HG02623 (cell line): ENCODE data around the gene SPTBN2.

Source experiments
- ATAC-seq: cut with Tn5 transposase; IDR thresholded peaks from one replicate; pipeline ENCODE4 v1.9.1; 2021; ENCODE audit warnings: moderate library complexity; ENCODE audit not compliant: unreplicated experiment

SPTBN2 gene

DNA sequence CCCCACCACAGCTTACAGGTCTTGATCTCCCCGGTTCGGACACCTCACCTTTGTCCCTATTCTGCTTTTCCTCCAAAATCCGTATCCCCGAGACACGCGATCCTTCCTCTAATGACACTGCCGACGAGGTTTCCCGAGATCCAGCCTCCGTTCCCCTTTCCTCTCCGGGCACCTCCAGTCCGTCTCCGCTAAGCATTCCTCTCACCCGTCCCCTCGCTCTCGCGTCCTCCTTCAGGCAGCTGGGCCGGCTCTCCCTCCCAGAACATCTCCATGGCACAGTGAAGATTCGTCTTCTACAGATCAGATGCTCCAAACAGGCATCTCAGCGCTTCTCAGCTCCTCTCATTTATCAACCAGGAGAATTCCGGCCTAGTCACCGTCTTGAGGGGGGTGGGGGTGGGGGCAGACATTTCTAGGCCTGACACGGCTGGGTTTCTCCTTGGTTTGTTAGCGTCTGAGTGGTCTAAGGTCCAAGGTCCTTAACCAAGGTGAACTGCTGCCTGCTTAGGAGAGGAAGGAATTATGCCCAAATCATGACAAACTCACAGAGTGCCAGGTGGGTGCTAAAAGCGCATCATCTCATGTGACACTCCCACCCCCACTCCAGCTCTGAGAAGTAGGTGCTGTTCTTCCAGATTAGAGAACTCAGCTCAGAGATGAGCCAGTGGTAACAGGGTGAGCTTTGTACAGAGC is at the start of gene SPTBN2:
SPTBN2 (minus strand) TSS at position 524 of the 693 bp plus-strand sequence. CDS start 7,976 bp downstream, outside the sequence.
- ATAC-seq: no peak

DNA sequence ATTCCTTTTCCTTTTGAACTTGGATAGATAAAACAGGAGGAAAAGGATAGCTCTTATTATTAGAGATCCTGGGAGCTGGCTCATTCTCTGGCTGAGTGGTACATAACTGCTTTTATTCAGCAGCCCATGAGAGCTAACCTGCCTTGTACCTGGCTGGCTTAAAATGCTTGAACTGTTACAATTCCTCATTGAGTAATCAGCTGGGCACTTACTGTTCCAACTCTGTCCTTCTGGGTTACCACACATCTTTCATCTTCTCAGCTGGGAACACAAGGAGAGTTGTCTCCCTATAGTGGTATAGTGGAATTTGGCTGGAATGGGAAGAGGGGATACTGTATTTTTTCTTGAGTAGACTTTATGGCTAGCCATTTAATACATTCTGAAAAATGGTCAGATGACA is 39.8 kb upstream of the SPTBN2 start:
- ATAC-seq: no peak

DNA sequence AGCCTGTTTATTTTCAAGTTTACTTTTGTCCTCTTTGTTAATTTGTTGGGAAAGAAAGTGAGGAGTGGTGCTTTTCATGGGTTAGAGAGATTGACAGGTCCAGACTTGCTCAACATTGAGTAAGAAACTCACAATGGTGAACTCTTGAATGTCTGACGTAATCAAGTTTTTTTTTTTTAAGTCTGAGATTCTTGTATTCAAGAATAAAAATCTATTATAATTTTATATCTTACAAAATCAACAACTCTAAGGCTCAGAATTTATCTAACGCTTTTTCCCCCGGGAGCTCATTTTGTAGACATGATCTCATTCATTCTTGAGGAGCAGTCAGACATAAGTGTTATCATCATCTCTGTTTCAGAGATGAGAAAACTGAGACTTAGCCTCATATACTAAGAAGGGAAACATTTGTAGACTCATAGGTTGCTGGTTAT is 39.1 kb upstream of the SPTBN2 start:
- no peak for ATAC-seq

DNA sequence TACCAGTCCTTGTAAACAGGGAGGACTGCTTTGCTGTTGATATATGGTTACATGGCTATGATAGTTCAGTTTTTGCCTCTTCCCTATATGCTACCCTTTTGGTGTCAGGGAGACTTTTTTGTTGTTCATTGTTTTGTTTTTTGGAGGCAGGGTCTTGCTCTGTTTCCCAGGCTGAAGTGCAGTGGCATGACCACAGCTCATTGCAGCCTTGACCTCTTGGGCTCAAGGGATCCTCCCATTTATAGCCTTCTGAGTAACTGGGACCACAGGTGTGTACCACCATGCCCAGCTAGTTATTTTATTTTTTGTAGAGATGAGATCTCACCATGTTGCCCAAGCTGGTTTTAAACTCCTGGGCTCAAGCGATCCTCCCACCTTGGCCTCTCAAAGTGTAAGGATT is 38.6 kb upstream of the SPTBN2 start:
- no peak for ATAC-seq

DNA sequence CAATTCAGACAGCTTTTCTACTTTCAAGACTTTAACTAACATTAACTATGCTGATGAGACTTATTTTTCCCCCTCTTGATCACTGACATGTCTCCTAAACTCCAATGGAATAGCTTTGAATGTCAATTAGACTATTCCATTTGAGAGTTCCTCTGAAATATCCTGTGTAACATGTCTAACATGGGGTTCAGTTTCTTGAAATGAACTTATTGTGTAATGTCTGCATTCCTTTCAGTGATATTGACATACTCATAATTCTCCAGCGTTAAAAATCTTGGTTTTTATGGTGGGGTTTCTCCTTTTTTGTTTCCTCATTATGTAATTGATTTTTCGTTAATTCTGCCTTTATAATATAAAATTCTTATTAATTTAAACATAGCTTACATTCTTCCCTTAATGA is 37.7 kb upstream of the SPTBN2 start:
- no peak for ATAC-seq

DNA sequence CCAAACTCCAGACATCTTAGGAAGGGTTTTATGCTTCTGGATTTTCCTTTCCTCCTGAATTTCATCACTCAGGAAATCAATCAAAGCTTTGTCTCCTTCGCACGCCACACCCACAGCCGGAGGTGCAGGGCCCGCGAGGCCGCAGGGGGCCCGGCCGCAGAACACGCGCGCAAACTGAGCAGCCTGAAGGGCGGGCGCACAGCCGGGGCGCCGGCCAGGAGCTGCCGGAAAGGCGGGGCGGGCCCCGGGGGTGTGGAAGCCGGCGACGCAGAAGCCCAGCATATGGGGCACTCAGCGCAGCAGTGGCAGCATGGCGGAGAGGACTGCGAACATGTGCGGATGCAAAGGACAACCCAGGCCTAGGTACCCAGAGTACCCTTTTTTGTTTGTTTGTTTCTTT is 33.1 kb upstream of the SPTBN2 start:
- ATAC-seq: no peak

DNA sequence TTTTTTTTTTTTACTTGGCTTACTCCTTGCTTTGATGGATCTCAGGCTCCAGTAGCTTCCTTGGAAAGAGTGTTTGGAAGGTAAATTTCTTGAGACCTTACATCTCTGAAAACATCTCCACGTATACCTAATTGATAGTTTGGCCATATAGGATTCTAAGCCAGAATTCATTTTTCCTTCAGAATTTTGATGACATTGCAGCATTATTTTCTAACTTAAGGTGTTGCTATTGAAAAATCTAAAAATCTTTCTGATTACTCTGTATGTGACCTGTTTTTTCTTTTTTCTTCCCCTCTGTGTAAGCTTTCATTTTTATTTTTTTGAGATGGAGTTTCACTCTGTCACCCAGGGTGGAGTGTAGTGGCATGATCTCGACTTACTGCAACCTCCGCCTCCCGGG is 23.1 kb upstream of the SPTBN2 start:
- no peak for ATAC-seq

DNA sequence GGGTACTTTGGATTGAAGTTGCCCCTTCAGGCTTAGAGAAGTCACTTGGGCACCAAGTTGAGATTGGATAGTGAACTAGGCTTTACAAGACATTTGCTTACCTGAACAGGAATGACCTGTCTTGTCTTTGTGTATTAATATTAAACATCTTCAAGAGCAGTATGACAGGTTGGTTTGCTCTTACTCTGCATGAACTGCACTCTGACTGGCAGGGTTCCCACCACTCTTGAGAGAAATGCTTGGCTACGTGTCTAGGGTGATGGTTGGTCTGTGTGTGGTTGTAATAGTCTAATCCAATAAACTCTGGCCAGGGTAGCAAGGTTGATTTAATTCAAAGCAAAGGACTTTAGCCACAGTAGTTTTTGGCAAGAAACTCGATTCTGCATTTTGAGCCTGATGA is 20.1 kb upstream of the SPTBN2 start:
- ATAC-seq: no peak

DNA sequence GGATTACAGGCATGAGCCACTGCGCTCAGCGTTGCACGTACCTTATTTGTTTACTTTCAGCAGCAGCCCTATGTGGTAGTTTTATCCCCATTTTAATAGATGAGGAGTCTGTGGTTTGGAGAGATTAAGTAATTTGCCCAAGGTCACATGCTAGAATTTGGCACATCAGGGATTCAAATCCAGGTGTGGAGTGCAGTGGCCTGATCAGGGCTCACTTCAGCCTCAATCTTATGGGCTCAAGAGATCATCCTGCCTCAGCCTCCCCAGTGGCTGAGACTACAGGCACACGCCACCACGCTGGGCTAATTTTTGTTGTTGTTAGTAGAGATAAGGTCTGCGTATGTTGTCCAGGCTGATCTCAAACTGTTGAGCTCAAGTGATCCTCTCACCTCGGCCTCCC is 18.5 kb upstream of the SPTBN2 start:
- no peak for ATAC-seq

DNA sequence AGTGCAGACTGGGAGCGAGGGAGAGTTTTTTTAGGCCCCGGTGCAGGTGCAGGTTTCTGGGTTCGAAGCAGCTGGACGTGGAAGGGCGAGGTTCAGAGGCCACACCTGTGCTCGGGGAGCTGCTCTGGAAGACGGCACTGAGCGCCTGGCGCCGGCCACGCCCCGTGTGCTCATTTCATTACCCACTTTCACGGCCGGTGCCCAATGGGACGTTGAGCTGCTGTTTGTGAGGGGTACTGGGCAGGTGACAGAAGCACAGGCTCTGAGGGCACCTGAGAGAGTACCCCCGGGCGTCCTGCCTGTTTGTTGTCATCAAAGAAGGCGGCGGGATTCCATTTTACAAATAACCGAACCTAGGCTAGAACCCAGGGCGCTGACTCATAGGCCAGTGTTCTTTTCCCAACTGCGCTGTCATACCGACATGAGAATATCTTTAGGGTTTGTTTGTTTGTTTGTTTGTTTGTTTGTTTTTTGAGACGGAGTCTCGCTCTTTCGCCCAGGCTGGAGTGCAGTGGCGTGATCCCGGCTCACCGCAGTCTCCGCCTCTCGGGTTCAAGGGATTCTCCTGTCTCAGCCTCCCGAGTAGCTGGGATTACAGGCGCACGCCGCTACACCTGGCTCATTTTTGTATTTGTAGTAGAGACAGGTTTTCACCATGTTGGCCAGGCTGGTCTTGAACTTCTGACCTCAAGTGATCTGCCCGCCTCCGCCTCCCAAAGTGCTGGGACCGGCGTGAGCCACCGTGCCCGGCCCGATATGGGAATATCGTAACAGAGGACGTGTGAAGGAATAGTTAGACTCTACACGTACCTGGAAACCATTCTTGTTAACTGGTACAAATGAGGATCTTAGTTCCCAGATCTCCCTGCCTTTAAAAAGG is 16.6 kb upstream of the SPTBN2 start:
- ATAC-seq: peak; percentile 37

DNA sequence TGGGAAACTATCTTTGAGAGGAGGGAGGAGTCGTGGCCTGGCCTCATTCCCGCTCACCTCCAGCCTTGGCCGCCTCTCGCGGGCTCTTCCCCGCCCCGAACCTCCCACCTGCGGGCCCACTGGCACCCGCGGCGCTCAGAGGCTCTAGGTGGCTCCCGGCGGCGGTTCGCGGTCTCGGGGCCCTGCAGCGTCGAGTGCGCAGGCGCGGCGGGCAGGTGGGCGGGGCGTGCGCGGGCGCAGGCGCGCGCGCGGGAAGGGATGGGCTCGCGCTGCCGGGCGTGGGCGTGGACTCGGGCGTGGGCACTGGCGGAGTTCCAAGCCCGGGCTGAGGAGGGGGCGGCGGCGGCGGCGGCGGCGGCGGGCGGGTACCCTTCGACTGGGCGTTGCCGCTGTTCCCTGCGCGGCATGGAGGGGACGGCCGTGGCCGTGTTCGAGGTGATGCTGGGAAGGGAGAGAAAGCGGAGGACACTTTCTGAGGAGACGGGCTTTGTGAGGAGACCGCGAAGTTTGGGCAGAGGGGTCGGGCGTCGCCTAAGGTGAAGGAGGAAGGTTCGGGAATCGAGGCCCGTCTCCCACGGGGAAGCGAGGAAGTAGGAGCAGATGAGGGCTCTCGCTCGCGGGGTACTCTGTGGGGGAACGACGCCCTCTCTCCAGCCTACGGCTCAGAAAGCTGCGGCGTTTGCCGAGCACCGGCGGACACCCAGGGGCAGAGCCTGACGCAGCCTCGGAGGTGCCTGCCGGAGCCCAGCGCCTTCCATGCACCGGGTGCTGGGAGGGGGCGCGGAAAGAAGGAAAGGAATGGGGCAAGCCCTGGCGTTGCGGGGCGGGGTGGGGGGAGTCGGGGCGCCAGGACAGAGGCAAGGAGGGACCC is 15.7 kb upstream of the SPTBN2 start:
- peak; percentile 72 for ATAC-seq

DNA sequence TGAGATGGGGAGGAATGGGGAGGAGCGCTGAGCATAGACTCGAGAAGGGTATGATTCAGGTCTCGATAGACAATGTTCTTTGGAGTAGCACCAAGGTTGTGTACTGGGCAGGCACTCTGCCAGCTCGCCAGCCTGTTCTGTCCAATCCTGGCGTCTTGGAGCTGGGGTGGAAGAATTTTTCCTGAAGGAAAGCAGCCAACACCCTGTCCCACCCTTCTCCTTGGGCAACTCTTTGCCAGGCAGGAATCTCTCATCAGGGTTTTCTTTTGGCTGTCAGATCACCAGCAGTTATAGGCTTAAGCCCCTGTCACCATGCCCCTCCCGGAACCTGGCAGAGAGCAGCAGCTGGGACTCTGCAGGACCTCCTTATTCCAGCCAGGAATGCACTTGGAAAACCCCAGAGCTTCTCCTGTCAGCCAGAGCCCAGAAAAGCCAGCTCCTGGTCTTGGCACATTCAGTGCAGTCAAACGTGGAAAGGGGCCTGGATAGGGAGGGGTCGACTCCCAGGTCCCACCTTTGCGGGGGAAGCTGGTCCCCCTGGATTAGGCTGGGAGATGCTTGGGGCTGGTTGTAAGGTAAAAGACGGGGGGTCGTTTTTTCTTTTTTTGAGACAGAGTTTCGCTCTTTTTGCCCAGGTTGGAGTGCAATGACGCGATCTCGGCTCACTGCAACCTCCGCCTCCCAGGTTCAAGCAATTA is 14.4 kb upstream of the SPTBN2 start:
- no peak for ATAC-seq

DNA sequence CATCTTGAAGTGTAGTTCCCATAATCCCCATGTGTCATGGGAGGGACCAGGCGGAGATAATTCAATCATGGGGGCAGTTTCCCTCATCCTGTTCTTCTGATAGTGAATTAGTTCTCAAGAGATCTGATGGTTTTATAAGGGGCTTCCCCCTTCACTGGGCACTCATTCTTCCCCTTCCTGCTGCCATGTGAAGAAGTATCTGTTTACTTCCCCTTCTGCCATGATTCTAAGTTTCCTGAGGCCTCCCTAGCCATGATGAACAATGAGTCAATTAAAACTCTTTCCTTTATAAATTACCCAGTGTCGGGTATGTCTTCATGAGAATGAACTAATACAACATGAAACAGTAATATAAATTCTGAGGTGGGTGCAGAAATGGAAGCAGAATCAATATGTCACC is 12.1 kb upstream of the SPTBN2 start:
- no peak for ATAC-seq

DNA sequence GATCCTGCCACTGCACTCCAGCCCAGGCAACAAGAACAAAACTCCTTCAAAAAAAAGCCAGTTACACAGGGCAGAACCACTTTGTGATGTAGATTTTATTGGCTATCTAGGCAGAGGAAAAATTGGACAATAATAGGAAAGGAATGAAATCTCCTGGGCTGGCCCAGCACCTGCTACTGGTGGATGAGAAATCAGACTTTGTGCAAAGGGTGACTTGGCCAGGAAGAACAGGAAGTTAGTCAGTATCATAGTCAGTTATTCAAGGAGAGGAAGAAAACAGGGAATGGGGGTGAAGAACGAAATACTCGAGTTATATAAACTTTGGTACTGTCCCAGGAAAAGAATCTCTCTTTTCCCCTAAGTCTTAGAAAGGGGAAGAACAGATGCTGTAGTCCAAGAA is 11.0 kb upstream of the SPTBN2 start:
- no peak for ATAC-seq

DNA sequence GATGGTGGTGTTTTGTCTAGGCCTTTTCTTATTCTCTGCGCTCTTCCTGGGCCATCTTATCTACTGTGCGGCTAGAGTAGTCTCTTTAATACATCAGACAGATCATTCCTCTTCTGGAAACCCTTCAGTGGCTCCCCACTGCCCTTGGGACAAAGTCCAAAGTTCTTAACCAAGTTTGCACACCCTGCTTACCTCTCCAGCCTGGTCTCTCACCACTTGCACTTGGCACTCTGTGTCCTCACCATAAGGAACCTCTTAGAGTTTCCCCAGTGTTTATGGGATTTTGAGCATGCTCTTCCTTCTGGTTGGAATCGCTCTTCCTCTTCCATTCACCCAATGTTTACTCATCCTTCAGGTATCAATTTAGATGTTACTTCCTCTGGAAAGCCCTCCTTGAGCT is 5.2 kb upstream of the SPTBN2 start:
- no peak for ATAC-seq

DNA sequence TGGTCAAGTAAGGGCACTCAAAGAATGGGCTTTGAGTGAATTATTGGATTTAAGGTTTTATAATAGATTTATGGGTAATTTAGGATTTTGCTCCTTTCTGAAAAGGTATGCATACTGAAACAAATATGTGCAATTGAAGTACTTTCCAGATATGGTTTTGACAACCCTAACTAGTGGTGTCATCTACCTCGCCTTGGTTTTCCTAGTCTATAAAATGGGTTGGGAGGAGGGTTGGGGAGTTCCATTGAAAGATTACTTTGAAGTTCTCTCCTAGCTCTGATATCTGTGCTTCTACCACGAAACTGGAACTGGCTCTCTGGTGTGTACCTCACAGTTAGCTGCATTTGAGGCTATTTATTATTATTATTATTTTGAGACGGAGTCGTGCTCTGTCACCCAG is 431 bp upstream of the SPTBN2 start:
- ATAC-seq: no peak

DNA sequence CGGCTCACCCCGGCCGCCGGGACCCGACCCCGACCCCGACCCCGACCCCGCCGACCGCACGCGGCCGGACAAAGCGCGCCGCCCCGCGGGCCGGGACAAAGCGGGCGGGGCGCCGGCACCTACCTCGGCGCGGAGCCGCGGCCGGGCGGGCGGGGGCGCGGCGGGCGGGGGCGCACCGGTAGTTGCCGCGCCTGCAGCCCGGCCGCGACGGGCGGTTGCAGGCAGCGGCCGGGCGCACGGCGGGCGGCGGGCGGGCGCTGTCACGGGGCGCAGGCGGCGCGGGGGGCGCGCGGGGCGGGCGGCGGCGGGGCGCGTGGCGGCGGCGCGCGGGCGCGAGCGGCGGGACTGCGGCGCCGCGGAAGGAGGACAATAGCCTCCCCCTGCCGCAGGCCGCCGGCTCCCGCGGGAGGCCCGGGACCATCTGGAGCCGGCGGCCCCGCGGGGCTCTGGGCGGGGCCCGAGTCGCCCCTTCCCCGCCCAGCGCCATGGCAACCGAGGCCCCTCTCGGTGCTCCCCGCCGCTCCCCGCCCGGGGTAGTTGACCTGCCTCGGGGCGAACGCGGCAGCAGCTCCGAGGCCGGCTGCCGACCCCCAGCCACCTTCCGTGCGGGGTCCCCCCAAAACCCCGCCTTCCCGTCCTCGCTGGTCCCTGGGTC is 851 bp downstream of the SPTBN2 start:
- ATAC-seq: no peak

DNA sequence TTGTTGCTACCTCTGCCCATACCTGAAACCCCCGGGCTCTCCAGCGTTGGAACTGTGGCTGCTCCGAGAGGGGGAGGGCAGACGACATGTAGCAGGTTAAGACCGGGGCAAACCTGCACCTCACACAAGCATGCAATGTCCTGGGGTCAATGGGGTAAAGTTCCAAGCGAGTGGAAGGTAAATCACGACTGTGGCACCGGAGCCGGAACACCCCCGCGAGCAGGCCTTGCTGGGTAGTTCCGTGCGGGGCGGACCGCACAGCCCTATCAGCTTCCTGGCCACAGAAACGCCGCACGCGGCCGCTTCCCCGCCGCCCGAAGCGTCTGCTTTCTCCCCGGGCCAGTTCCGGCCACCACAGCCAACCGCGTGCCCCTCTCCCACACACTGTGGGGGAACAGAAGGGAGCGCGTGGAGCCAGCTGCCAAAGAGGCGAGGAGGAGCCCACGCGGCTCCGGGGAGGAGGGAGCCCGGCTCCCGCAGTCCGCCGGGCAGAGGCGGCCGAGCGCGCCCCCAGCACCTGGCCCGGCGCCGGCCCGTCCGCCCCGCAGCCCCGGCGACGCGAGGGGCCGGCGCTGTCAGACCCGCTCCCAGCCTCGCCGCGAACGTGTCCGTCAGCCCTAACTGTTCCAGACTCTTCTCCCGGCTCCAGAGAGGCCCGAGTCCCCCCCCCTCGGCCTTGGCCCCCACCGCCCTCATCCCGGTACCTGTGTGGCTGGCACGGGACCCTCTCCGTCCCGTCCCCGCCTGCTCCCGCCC is 1.6 kb downstream of the SPTBN2 start:
- ATAC-seq: no peak

DNA sequence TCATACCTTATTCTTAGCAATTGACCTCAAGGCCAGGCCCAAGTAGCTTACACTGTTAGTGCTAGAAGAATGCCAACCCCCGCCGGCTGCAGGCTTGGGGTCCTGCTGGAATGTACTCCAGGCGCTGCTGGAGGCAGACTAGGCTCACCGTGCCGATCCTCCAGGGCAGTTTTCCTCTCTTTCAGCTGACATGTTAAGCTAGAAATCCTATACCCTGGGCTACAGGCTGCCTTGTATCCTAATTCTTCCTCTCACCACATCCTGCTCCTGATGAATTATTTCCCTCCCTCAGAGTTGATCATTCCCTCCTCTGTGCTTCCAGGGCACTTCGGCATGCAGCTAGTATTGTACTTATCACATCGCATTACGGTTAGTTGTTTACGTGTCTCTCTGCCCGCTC is 3.4 kb downstream of the SPTBN2 start:
- no peak for ATAC-seq

DNA sequence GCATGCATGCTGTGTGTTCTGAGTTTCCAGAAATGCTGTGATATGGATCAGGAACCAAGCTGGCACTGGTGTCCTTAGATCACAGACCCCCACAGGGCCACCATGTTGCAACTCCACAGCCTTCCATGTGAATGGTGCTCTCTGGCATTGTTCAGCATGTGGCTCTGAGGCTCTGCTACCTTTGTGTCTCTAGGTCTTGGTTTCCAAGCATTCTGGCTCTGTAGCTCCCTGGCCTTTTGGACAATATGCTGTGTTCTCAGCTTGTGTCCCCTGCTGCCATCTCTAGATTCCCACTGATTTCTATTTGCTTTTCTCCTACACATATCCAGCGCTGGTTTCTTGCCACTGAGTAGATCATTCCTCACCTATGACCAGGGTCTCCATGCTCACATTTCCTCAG is 3.9 kb downstream of the SPTBN2 start:
- no peak for ATAC-seq
